Kidney epithelial cell (primary cell): ENCODE results near the gene GJD3. TPM values are rescaled to one million over a fixed set of nuclear protein-coding genes. Genes with fewer than 3 reads are reported as not detected.
"Not testable (repeated sequence)": the region's sequence is repeated elsewhere in the genome, so short reads cannot be mapped to it uniquely, and the experiment has no call there.

Experiments
- DNase-seq: peaks from one replicate; pipeline ENCODE4 v3.0.0-alpha.2; 2010; ENCODE audit warnings: low read depth
- H3K27me3 ChIP-seq: 2 replicates; pipeline ENCODE4 v1.6.0; 2011; ENCODE audit warnings: low read length; ENCODE audit not compliant: control insufficient read depth, insufficient read depth
- H3K36me3 ChIP-seq: 2 replicates; pipeline ENCODE4 v1.5.1; 2011; ENCODE audit warnings: low read length; ENCODE audit not compliant: control insufficient read depth, insufficient read depth
- H3K4me3 ChIP-seq: 2 replicates; pipeline ENCODE4 v1.5.1; 2011; ENCODE audit warnings: low read depth, mild to moderate bottlenecking, control low read depth, low read length
- CTCF ChIP-seq: IDR thresholded peaks from 2 replicates; pipeline ENCODE4 v1.5.1; 2011; ENCODE audit warnings: mild to moderate bottlenecking, moderate library complexity, low read length, control low read depth, inconsistent platforms; ENCODE audit not compliant: insufficient read depth, poor library complexity, severe bottlenecking
- total RNA-seq: library from RNA; depleted of rRNA; stranded (reverse); fragments of >200 nt; gene quantifications from 2 replicates; pipeline ENCODE4 v1.2.3, GENCODE V29; 2015

GJD3 gene
- total RNA-seq, 1 donor from 2014 or later, result not detected

GRCh38 chr17:40372031-40372430, 7.5 kb upstream of the GJD3 start:
- H3K27me3 ChIP-seq, result no peaks in the 10 kb centered on the region
- no peak for TF ChIP-seq CTCF
- no peak for DNase-seq
- H3K4me3 ChIP-seq, result no peak overlapping the region
- no peaks in the 10 kb centered on the region for H3K36me3 ChIP-seq

- no peak for TF ChIP-seq CTCF
- DNase-seq, result no peak
- Histone ChIP-seq H3K27me3 (no peaks in the 10 kb centered on the region), H3K36me3 (no peaks in the 10 kb centered on the region), H3K4me3 (no peak overlapping the region)
Measured at GRCh38 chr17:40371261-40371929, 6.9 kb upstream of the GJD3 start.

- Histone ChIP-seq H3K4me3 (no peak overlapping the region), H3K27me3 (no peaks in the 10 kb centered on the region), H3K36me3 (no peaks in the 10 kb centered on the region)
- no peak for TF ChIP-seq CTCF
- no peak for DNase-seq
Measured at GRCh38 chr17:40369923-40370322, 5.4 kb upstream of the GJD3 start.

- H3K27me3 ChIP-seq, H3K36me3 ChIP-seq, DNase-seq, H3K4me3 ChIP-seq: not testable (repeated sequence)
Measured at GRCh38 chr17:40367728-40368127, 3.2 kb upstream of the GJD3 start.

GRCh38 chr17:40366861-40367518, 2.5 kb upstream of the GJD3 start:
- DNase-seq, result no peak
- no peak overlapping the region for H3K4me3 ChIP-seq
- no peak for TF ChIP-seq CTCF
- H3K36me3 ChIP-seq, result no peaks in the 10 kb centered on the region
- peaks cover 2% of the 10 kb centered on the region for H3K27me3 ChIP-seq

- Histone ChIP-seq H3K36me3 (no peaks in the 10 kb centered on the region), H3K4me3 (no peak overlapping the region), H3K27me3 (peaks cover 4% of the 10 kb centered on the region)
- DNase-seq, result no peak
- no peak for TF ChIP-seq CTCF
Measured at GRCh38 chr17:40366076-40366860, 1.7 kb upstream of the GJD3 start.
